ENCODE measurements around the gene BGLAP.

BGLAP gene

GRCh38 chr1:156242738-156243137, 754 bp downstream of the BGLAP start:
- no peak overlapping the region for H3K4me3 Mint-ChIP-seq
- DNase-seq (ENCODE audit: low spot score in 2 of 2) (no peak), ATAC-seq (no peak)
- peaks cover 37% of the 10 kb centered on the region for H3K4me1 Mint-ChIP-seq
- peaks cover 73% of the 10 kb centered on the region for H3K36me3 Mint-ChIP-seq
- peak overlapping the region; percentile 26 for H3K27ac Mint-ChIP-seq
- H3K9me3 Mint-ChIP-seq = no peaks in the 10 kb centered on the region

- Mint-ChIP-seq H3K4me1 (peaks cover 37% of the 10 kb centered on the region), H3K27ac (peak overlapping the region; percentile 94), H3K4me3 (peak overlapping the region; percentile 77), H3K9me3 (no peaks in the 10 kb centered on the region), H3K36me3 (peaks cover 59% of the 10 kb centered on the region)
- ATAC-seq (no peak), DNase-seq (ENCODE audit: low spot score in 2 of 2) (no peak)
These were observed 2.1 kb downstream of the BGLAP start for GRCh38 chr1:156244126-156244525.

DNA sequence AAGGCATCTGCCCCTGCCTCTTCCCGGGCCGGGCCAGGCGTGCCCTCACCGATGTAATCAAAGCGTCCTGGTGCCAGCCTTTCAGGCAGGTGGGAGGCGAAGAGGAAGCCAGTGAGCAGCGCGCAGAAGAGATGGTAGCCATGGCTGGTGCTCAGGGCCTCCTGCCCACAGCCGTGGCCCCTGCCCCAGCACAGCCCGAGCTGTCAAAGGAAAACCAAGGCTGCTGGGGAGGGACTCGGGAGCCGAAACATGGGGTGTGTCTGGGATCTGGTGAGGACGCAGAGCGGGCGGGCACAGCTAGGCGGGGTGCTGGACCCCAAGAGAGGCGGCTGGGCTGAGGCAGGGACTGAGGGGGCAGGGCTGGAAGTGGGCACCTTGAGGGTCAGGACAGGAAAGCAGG, 2.7 kb downstream of the BGLAP start:
- no peak for ATAC-seq
- peaks cover 37% of the 10 kb centered on the region for H3K4me1 Mint-ChIP-seq
- H3K36me3 Mint-ChIP-seq = peaks cover 58% of the 10 kb centered on the region
- H3K9me3 Mint-ChIP-seq = no peaks in the 10 kb centered on the region
- H3K27ac Mint-ChIP-seq = peak overlapping the region; percentile 94
- no peak for DNase-seq (ENCODE audit: low spot score in 2 of 2)
- H3K4me3 Mint-ChIP-seq = peak overlapping the region; percentile 77

- Mint-ChIP-seq H3K4me3 (peak overlapping the region; percentile 77), H3K27ac (peak overlapping the region; percentile 94), H3K36me3 (peaks cover 58% of the 10 kb centered on the region), H3K9me3 (no peaks in the 10 kb centered on the region), H3K4me1 (peaks cover 37% of the 10 kb centered on the region)
- peak in 1 of 2 donors; percentile 72 for DNase-seq (ENCODE audit: low spot score in 2 of 2)
- peak; percentile 69 for ATAC-seq
These were observed 3.7 kb downstream of the BGLAP start for GRCh38 chr1:156245451-156246232.

DNA sequence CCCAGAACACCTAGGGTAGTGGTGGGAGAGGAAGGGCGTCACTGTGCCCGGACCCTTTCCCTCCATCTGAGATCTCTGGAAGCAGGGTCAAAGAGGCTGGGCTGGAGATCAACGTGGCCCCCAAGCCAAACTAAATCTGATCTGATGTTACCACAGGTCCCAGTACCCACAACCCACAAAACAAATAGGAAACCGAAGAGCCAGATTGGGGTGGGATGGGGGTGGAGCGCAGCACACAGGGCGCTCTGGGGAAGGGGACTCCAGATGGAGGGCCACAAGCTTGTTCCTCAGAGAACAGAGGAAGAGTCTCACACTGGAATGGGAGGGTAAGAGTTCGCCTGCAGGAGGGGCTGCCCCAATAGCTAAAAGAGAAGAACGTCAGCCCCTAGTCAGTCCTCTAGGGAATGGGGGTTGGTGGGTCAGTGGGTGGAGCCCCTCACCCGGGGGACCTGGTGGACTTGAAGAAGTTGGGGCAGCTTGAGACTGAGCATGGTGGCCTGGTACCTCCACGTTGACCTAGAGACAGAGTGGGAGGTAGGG, 4.3 kb downstream of the BGLAP start:
- Mint-ChIP-seq H3K4me1 (peaks cover 33% of the 10 kb centered on the region), H3K36me3 (peaks cover 63% of the 10 kb centered on the region), H3K9me3 (no peaks in the 10 kb centered on the region), H3K27ac (peak overlapping the region; percentile 94), H3K4me3 (peak overlapping the region; percentile 77)
- no peak for ATAC-seq
- no peak for DNase-seq (ENCODE audit: low spot score in 2 of 2)

DNA sequence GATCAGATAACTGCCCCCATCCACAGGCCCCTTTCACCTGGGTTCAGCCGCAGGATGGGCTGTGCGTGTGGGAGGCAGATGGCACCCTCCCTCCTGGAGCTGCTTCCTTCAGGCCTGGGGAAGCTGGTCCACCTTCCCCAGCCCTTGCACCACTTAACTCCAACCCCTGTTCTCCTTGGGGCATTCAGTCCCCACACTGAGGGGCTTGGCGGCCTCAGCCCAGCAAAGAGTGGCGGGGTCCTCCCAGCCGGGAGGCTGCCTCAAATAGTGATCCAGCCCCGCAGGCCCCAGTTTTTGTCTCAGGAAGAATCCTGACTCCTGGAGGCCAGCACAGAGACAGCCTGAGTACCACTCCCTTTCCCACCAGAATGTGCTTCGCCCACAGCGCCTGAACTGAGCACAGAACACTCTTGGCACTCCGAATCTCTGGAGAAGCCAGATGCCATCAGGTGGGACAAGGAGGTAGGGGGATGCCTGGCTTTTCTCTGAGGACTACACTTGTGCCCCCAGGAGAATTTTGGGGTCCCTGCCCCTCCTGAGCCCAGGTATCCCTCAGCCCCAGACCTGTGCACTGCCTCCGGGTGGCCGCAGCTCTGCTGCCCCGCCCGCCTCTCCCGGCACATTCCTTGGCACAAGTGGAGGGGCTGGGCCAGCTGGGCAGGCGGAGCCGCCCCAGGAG, 4.9 kb downstream of the BGLAP start:
- no peak for DNase-seq (ENCODE audit: low spot score in 2 of 2)
- no peak for ATAC-seq
- H3K4me3 Mint-ChIP-seq = peak overlapping the region; percentile 77
- H3K4me1 Mint-ChIP-seq = peaks cover 29% of the 10 kb centered on the region
- H3K27ac Mint-ChIP-seq = peak overlapping the region; percentile 94
- H3K36me3 Mint-ChIP-seq = peaks cover 67% of the 10 kb centered on the region
- no peaks in the 10 kb centered on the region for H3K9me3 Mint-ChIP-seq

GRCh38 chr1:156247460-156248322, 5.7 kb downstream of the BGLAP start, which contains the start of gene PAQR6:
TSS of gene PAQR6 (minus strand) at chr1:156248056. CDS start at chr1:156246731, 1,325 bp downstream.
- Mint-ChIP-seq H3K9me3 (no peaks in the 10 kb centered on the region), H3K4me1 (peaks cover 31% of the 10 kb centered on the region), H3K4me3 (no peak within 1 kb of the TSS), H3K36me3 (peaks cover 67% of the 10 kb centered on the region), H3K27ac (peak within 1 kb of the TSS; percentile 64)
- ATAC-seq (no peak), DNase-seq (ENCODE audit: low spot score in 2 of 2) (no peak)

DNA sequence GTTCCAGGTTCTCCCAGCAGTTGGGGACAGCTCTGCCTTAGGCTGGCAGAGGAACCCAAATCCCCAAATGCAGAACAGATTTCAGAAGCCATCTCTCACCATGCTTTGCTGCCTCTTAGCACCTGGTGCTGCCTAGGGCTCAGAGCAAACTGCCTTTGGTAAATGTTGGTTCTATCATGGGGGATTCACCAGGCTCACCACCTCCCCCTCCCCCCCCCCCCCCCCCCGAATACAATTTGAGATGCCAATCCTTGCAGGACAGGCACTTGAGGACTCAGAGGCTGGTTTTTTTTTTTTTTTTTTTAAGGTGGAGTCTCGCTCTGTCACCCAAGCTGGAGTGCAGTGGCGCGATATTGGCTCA, 6.3 kb downstream of the BGLAP start:
- Mint-ChIP-seq H3K36me3 (peaks cover 73% of the 10 kb centered on the region), H3K4me1 (peaks cover 35% of the 10 kb centered on the region), H3K27ac (peak overlapping the region; percentile 64), H3K4me3 (no peak overlapping the region), H3K9me3 (no peaks in the 10 kb centered on the region)
- ATAC-seq (no peak), DNase-seq (ENCODE audit: low spot score in 2 of 2) (no peak)

GRCh38 chr1:156249593-156249992, 7.6 kb downstream of the BGLAP start:
- H3K9me3 Mint-ChIP-seq = no peaks in the 10 kb centered on the region
- DNase-seq (ENCODE audit: low spot score in 2 of 2) (no peak), ATAC-seq (no peak)
- H3K27ac Mint-ChIP-seq = peak overlapping the region; percentile 67
- peaks cover 35% of the 10 kb centered on the region for H3K4me1 Mint-ChIP-seq
- peaks cover 73% of the 10 kb centered on the region for H3K36me3 Mint-ChIP-seq
- no peak overlapping the region for H3K4me3 Mint-ChIP-seq

DNA sequence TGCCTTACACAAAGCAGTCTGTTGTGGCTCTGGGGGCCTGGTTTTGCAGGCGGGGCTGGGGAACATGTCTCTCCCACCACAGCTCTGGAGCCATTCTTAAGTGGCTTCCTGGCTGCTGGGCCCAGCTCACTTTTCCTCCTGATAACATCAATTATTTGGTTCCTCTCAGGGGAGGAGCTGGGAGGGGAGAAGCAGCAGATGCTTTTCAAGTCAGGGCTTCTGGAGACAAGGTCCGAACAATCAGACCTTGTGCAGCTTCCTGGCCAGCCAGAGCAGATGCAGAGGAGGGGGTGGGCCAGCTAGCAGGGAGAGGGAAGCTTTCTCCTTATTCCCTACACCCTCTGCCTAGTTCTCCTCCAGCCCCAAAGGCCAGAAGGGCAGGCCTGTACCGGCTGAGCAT, 9.5 kb downstream of the BGLAP start:
- H3K36me3 Mint-ChIP-seq = peaks cover 76% of the 10 kb centered on the region
- H3K4me3 Mint-ChIP-seq = no peak overlapping the region
- no peaks in the 10 kb centered on the region for H3K9me3 Mint-ChIP-seq
- peaks cover 17% of the 10 kb centered on the region for H3K4me1 Mint-ChIP-seq
- no peak for DNase-seq (ENCODE audit: low spot score in 2 of 2)
- H3K27ac Mint-ChIP-seq = peak overlapping the region; percentile 35
- ATAC-seq = no peak

- Mint-ChIP-seq H3K4me1 (peaks cover 20% of the 10 kb centered on the region), H3K27ac (peak overlapping the region; percentile 35), H3K36me3 (peaks cover 94% of the 10 kb centered on the region), H3K9me3 (no peaks in the 10 kb centered on the region), H3K4me3 (no peak overlapping the region)
- DNase-seq (ENCODE audit: low spot score in 2 of 2) = no peak
- no peak for ATAC-seq
These were observed 11.7 kb downstream of the BGLAP start for GRCh38 chr1:156253634-156254033.

DNA sequence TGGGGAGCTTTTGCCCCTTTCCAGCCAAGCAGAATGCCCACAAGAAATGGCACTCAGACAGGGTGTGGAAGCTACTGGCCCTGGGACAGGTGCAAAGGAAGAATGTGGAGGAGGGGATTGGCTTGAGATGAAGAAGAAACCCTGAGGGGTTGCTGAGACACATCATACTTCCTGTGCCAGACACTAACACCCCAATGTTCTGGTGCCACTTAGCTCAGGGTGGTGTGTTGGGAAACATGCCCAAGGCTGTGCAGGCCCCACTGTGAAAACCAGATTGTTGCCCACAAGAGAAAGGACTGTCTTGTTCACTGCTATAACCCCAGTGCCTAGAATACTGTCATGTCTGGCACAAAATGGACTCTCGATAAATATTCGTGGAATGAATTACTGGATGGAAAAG, 15.7 kb downstream of the BGLAP start:
- Mint-ChIP-seq H3K9me3 (no peaks in the 10 kb centered on the region), H3K27ac (no peak overlapping the region), H3K36me3 (peaks cover 100% of the 10 kb centered on the region), H3K4me1 (peaks cover 23% of the 10 kb centered on the region), H3K4me3 (no peak overlapping the region)
- no peak for ATAC-seq
- no peak for DNase-seq (ENCODE audit: low spot score in 2 of 2)

GRCh38 chr1:156258859-156259258, 16.9 kb downstream of the BGLAP start:
- ATAC-seq = no peak
- no peaks in the 10 kb centered on the region for H3K9me3 Mint-ChIP-seq
- no peak overlapping the region for H3K27ac Mint-ChIP-seq
- DNase-seq (ENCODE audit: low spot score in 2 of 2) = no peak
- peaks cover 100% of the 10 kb centered on the region for H3K36me3 Mint-ChIP-seq
- peaks cover 14% of the 10 kb centered on the region for H3K4me1 Mint-ChIP-seq
- H3K4me3 Mint-ChIP-seq = no peak overlapping the region

DNA sequence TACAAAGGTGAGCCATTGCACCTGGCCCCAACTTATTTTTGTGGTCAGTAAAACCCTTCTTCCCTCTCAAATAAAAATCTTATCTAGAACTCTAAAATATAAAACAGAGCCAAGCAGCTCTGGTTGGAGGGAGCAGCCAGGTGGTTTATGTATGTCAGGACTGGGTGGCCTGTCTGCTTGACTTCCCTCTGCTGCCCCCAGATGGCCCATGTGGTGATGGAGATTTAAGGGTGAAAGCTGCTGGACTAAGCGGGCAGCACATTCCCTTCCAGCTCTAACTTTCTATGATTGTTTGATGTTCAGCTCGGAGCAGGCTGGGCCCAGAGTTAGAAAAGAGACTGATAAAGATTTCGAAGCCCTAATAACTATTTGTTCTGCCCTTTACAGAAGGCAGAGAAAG, 17.8 kb downstream of the BGLAP start:
- DNase-seq (ENCODE audit: low spot score in 2 of 2) (no peak), ATAC-seq (no peak)
- peak overlapping the region; percentile 23 for H3K27ac Mint-ChIP-seq
- no peaks in the 10 kb centered on the region for H3K9me3 Mint-ChIP-seq
- H3K4me3 Mint-ChIP-seq = no peak overlapping the region
- H3K36me3 Mint-ChIP-seq = peaks cover 100% of the 10 kb centered on the region
- peaks cover 12% of the 10 kb centered on the region for H3K4me1 Mint-ChIP-seq

GRCh38 chr1:156260896-156261295, 18.9 kb downstream of the BGLAP start:
- Mint-ChIP-seq H3K4me1 (peaks cover 12% of the 10 kb centered on the region), H3K27ac (peak overlapping the region; percentile 23), H3K4me3 (no peak overlapping the region), H3K9me3 (no peaks in the 10 kb centered on the region), H3K36me3 (peaks cover 100% of the 10 kb centered on the region)
- DNase-seq (ENCODE audit: low spot score in 2 of 2) (no peak), ATAC-seq (no peak)

Measured in stimulated activated effector memory CD8-positive, alpha-beta T cell treated with anti-CD3 and anti-CD28 coated beads, Interleukin-12 subunit alpha, Interleukin-12 subunit beta, amount 100 ng/mL, for 72 hours (primary cell).